ENCODE results near the gene SV2C. TPM values are rescaled to one million over a fixed set of nuclear protein-coding genes. Genes with fewer than 3 reads are reported as not detected.

The SV2C gene
- total RNA-seq, 1 experiment from 2014 or later, result not detected

- no TSS peak for BruUV-seq (replicated peaks)
- no peak overlapping the region for H3K27ac ChIP-seq (ENCODE audit: low read depth, low read length)
- H3K4me2 ChIP-seq (ENCODE audit: low read length), result no peak overlapping the region
- H3K4me3 ChIP-seq (replicated peaks in 1 of 2; ENCODE audit: low read depth in 1 of 2, low read length in 2 of 2), result no peak overlapping the region
- CTCF ChIA-PET, result no interaction called here
- intact Hi-C loops (cut with micrococcal nuclease), result no loop called here
- no peaks in the 10 kb centered on the region for H4K20me1 ChIP-seq (ENCODE audit: insufficient read depth)
- H3K79me2 ChIP-seq (ENCODE audit: insufficient read depth, low read length), result no peaks in the 10 kb centered on the region
- DNase-seq (ENCODE audit: low read depth, low spot score), result no peak
- H3K4me1 ChIP-seq (ENCODE audit: control insufficient read depth in 1 of 2, insufficient read depth in 2 of 2, low read length in 2 of 2), result no peaks in the 10 kb centered on the region
- no peak overlapping the region for H3K9ac ChIP-seq (ENCODE audit: low read length)
- RAD21 ChIA-PET (ENCODE audit: low non-redundant PET in 1 of 2, low total read pairs in 2 of 2, uncharacterized antibody in 2 of 2, unreplicated experiment in 2 of 2), result no interaction called here
- no peaks in the 10 kb centered on the region for H3K27me3 ChIP-seq (ENCODE audit: insufficient read depth, low read length)
- H3K36me3 ChIP-seq (ENCODE audit: control insufficient read depth in 1 of 2, insufficient read depth in 2 of 2, low read length in 2 of 2), result no peaks in the 10 kb centered on the region
- POLR2A ChIA-PET, result no interaction called here
- H3K9me2 ChIP-seq (ENCODE audit: insufficient read depth), result no peaks in the 10 kb centered on the region
- no peaks in the 10 kb centered on the region for H3K9me3 ChIP-seq (ENCODE audit: control insufficient read depth in 1 of 2, insufficient read depth in 1 of 2, low read depth in 1 of 2, low read length in 2 of 2)
- no peak for TF ChIP-seq EZH2phosphoT487 (IDR thresholded peaks at IDR 0.05; ENCODE audit: borderline replicate concordance)
- no peak for TF ChIP-seq SRF (IDR thresholded peaks at IDR 0.05; ENCODE audit: low read depth)
- TF ChIP-seq FOSL1 (IDR thresholded peaks at IDR 0.05; ENCODE audit: low read depth), result no peak
- no peak for TF ChIP-seq RAD21 (IDR thresholded peaks at IDR 0.05; ENCODE audit: low read depth)
- TF ChIP-seq ZNF274 (IDR thresholded peaks at IDR 0.05; ENCODE audit: low read depth, low read length), result no peak
- TF ChIP-seq POLR2A (IDR thresholded peaks at IDR 0.05; ENCODE audit: borderline replicate concordance, extremely low read depth, insufficient read depth, insufficient read length), result no peak
- no peak for TF ChIP-seq REST (IDR thresholded peaks at IDR 0.05; ENCODE audit: low read depth)
- no peak for TF ChIP-seq ZFX (IDR thresholded peaks at IDR 0.05)
- TF ChIP-seq EZH2 (IDR thresholded peaks at IDR 0.05), result no peak
- TF ChIP-seq ELF1 (IDR thresholded peaks at IDR 0.05; ENCODE audit: borderline replicate concordance, low read depth), result no peak
- TF ChIP-seq JUND (IDR thresholded peaks at IDR 0.05), result no peak
- no peak for ATAC-seq
- H2AFZ ChIP-seq (ENCODE audit: low read depth, low read length, poor library complexity, severe bottlenecking), result no peak overlapping the region
Measured at GRCh38 chr5:76277736-76278135, 194.6 kb downstream of the SV2C start.

All from HCT116 (cell line).